GM19023 (cell line): Measurements from ENCODE around the gene SNCAIP.

Experiments used
- ATAC-seq: cut with Tn5 transposase; IDR thresholded peaks from one replicate; pipeline ENCODE4 v1.9.1; 2021; ENCODE audit warnings: mild to moderate bottlenecking, moderate library complexity; ENCODE audit not compliant: unreplicated experiment

SNCAIP gene

DNA sequence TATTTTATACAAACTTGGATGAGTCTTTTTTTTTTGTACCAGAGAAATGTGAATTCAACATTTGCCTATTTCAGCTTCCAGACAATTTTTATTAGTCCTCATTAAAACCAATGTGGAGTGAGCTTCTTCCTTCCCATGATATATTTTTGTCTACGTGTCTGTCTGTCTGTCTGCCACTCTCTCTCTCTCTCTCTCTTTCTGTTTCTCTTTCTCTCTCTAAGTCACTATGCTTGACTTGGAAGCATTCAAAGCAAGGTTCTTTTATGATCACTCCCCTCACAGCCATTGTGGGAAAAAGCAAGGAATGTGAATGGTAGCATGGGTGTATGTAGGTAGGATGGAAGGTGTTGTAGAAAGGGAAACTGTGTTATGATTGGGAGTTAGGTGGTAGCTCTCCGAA lies 80.2 kb downstream of the SNCAIP start:
- no peak for ATAC-seq

DNA sequence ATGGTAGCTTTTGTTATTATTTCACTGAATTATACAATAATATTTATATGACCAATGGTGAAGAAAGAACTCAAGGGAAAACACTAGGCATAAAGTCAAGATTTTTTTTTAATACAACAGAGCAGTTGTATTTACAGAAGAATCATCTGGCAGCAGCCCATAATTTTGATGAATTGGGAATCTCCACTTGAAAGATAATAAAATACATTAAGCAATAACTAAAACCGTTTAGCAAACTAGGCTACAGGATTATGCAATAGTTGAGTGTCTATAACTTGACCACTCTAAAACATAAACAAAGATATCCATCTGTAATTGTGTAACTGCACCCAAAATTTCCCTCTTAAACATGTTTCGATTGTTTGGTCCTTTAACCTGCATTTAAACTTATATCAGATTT lies 80.8 kb downstream of the SNCAIP start:
- no peak for ATAC-seq

DNA sequence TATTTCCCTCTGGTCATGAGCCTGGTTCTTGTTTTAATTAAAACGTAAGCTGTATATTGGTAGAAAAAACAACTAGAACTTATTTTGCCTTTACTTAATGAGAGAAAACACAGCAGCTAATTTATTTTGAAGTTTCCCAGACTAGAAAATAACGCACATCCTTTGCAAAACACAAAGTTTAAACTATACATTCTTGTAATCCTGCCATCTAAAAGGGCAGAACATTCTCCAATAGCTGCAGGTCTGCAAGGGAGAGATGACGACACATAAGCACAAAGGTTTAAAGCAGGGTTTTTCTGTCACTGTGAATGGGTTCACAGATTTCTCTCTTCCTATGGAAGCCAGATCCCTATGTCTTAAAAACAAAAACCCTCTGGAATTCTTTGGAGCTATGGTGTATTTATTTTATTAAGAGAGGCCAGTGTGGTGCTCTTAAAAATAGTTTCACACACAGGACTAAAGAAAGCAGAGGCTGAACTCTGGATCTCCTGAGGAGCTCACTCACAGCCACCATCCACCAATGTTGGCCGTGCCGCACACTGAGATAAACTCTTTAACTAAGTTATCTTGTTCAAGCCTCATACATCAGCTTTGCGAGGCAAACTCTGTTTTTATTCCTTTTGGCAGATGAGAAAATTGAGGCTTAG lies 82.4 kb downstream of the SNCAIP start:
- ATAC-seq: no peak

DNA sequence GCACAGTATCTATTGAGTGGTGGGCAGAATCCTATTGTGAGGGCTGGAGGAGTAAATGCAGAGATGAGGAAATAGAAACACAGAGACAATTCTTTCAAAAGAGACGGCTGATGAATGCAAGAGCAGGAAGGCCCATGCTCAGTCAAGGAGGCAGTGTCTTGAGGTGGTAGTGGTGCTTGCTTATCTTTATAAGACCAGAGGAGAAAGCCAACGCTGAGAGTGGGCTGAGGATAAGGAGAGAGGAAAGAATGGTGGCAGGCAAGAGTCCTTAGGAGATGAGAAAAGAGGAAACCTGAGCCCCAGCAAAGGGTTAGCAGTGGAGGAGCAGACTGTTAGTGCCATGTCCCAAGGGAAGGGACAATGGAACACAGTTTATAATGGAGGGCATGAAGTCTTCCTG lies 86.0 kb downstream of the SNCAIP start:
- no peak for ATAC-seq

DNA sequence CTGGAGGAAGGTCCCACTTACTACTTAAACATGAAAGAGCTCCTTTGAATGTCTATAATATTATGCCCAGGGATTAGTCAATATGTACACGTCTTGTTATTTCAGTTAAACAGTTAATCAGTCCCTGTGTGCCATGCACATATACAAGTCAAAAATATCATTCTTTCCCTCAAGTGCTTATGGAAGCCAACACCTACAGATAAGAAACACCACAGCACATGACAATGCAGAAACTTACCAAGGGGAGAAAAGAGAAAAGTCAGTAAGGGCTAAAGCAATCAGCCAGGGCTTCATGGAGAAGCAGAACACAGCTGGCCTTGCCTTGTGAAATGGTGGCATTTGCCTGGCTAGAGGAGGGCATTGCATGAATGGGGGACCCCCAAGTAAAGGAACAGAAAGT lies 88.3 kb downstream of the SNCAIP start:
- no peak for ATAC-seq

DNA sequence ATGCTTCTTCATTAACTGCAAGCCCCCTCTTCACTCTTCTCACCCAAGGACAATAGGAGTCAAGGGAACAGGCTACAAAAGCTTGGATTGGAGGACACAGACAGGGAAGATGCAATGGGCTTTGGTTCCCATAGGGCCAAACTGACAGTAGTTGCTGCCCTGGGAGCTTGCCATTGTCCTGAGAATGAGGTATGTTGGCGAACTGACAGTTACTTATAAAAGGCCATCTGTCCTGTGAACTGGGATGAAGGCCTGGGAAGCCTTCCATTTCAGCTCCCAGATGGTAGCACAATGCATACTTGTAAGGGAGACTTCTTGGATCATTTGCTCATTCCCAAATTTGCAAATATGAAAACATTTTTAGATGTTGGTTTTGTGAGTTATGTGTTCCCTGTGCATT lies 88.9 kb downstream of the SNCAIP start:
- no peak for ATAC-seq

DNA sequence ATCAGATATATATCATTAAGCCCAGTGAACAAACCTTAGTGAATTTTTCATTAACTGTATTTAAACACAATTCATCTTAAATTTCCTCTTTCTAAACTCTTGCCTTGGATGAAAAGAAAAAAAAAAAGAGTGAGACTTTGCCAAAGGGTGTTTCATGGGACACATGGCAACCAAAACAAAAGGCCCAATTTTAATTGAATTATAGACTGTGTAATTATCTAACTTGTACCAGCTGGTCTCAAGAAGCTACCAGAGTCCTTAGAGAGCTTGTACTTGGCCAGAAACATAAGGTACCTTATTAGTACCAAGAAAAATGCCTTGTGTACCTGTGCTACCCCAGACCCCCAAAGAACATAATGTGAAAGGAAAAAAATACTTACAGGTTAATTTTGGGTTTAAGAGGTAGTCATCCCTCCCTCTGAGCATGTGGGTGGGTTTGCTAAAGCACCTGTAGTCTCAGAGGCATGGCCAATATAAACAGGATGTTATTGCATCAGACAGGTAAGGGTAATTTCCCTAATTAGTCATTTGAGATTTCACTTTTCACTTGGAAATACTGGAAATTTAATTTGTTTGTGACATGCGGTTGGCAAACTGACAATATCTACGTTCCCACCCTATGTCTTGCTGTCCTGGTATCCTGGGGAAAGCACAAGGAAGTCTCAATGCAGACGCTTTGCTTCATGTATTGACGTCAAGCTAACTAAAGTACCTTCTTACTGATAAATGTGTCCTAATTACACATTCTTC lies 90.1 kb downstream of the SNCAIP start:
- no peak for ATAC-seq

DNA sequence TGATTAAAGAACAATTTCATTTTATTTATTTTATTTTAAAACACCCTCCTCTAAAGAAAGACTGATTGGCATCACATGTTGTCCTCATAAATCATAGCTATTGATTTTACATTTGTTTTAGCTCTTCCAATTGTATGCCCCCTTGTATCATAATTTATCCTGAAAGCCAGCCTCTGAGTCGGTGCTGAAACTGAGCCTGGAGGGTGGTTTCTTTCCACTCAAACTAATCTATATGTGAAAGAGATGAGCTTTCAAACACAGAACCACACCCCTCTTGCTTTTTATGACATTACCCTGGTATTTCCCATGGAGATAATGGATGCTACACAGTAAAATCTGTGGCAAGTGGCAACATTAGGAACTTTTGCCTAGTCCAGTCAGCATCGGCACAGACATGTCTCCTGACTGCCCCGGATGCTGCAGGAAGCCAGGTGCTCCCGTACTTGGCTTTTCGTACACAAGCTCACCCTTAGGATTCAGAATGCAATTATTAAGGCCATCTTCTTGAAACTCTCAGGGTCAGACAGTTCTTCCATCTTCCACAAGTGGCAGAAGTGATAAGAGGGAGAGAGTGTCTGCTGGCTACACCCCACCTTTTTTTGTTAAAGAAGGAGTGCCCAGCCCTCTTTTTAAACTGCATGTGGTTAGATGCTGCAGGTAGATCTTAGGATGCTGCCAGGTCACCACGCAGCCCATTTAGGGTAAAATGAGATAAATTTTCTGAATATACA lies 91.1 kb downstream of the SNCAIP start:
- ATAC-seq: no peak

DNA sequence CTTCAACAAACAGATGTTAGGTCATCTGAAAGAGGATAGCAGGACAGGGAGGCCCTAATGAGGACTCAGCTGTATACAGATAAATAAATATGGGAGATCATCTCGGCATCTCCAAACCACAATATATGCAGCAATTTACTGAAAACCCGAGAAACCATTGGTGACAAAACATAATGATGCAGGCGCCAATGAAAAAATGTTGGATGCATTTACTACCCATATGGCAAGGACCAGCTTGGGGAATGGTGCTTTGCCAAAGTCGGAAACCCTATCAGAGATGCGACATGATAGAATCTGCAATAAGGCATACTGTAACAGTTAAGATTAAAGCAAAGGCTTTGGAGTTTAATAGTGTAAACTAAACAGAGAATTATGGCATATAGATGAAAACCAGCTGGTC lies 92.0 kb downstream of the SNCAIP start:
- ATAC-seq: no peak

DNA sequence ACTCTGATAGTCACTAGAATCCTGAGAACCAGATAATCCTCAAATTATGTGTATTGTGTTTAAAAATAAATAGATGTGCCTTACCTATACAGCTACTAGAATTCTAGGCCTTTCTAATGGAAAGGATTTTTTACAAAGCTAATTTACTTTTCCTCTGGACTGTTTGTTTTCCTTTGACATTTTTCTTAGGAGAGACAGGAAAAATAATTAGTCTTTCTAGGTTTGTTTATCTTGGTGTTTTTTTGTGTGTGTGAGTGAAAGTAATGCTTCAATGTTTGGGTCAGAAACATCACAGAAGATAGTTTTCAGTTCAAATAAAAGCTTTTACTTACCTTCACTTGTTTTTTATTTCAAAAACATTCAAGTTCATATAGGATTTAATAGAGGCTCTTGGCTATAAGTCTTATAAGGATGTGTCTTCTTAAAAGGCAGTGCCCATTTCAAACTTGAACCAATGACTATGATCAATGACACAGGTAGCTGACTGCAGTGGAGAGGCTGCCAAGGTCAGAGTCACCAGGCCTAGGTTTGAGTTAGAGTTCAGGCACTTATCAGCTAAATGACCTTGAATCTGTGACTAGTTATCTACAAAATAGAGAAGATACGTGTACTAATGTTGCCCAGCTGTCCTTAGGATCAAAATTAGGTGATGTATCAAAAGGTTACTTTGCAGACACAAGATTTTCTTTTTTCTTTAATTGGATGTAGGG lies 92.8 kb downstream of the SNCAIP start:
- no peak for ATAC-seq

DNA sequence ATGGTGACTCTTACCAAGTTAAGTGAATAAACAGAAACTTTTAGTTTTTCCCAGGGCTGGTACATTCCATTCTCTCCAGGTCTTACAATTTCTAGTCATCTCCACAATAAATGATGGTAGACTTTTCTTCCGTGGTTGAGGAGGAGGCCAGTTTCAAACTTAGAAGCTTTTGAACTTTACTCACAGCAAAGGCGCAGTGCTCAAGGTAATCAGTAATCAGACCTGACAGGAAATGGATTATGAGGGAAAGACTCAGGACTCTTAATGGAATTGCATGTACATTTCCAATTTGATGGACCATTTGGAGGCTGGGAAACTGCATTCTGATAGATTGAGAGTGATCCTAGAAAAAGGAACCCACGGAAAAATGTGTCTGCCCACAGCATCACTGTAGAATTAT lies 93.7 kb downstream of the SNCAIP start:
- no peak for ATAC-seq

DNA sequence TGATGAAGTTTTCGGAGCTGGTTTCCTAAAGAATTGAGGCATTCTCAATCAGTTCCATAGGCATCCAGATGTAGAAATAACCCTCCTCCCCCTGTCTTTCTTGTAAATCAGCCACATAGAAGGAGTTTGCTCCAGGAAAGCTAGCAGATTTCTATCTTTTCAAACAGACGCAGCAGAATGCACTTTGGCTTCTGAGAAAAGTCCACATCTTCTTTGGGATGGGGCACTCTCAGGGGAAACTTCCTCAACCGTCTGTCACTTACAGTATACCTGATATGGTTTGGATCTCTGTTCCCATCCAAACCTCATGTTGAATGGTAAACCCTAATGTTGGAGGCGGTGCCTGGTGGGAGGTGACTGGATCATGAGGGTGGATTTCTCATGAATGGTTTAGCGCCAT lies 94.1 kb downstream of the SNCAIP start:
- no peak for ATAC-seq

DNA sequence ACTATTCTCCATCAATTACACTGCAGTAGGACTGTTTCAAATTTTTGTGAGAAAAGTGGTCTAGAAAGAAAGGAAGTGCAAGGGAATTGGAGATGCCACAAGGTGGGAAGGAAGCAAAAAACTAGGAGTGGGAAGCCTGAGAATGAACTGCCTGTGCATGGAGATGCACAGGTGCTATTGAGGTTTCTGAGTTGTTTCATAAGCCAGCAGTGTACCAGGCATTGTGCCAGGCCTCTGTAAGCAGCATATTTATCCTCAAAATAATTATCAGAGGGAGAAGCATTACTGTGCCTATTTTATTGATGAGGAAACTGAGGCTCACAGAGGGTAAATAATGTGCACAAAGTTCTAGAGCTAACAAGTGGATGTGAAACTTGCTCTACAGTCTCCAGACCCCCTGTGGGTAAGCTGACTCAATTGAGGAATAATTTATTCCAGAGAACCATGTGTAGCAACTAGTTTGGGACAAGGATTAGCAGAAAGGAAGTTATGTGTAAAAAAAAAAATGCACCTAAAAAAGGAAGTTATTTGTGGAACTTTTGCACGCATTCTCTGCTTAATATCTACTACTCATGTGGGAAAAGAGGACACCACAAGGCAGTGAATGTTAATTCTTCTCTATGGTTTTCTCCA lies 96.7 kb downstream of the SNCAIP start:
- no peak for ATAC-seq

DNA sequence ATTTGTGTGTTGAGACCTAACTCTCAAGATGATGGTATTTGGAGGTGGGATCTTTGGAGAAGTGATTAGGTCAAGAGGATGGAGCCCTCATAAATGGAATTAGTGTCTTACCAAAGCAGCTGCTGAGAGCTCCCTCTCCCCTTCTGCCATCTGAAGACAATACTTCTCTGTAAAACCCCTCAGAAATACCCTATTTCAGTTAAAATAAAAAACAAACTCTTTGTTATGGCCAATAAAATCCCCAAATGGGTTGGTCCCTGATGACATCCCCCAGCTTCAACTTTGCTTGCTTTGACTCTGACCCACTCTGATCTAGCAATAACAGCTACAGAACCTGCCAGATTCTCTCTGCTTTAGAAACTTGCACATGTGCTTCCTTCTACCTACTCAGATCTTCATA lies 100.9 kb downstream of the SNCAIP start:
- ATAC-seq: peak; percentile 39

DNA sequence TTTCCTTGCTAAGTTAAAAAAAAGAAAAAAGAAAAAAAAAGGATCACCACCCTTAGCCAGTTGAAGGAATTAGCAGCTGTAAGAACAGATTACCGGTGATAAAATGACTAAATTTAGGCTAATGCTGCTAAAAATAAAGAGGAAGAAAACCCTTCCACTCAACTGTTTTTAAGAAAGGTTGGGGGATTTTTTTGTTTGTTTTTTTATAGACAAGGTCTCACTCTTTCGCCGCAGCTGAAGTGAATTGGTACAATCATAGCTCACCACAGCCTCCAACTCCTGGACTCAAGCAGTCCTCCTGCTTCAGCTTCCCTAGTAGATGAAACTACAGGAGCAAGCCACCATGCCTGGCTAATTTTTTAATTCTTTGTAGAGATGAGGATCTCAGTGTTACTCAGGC lies 101.7 kb downstream of the SNCAIP start:
- ATAC-seq: no peak

DNA sequence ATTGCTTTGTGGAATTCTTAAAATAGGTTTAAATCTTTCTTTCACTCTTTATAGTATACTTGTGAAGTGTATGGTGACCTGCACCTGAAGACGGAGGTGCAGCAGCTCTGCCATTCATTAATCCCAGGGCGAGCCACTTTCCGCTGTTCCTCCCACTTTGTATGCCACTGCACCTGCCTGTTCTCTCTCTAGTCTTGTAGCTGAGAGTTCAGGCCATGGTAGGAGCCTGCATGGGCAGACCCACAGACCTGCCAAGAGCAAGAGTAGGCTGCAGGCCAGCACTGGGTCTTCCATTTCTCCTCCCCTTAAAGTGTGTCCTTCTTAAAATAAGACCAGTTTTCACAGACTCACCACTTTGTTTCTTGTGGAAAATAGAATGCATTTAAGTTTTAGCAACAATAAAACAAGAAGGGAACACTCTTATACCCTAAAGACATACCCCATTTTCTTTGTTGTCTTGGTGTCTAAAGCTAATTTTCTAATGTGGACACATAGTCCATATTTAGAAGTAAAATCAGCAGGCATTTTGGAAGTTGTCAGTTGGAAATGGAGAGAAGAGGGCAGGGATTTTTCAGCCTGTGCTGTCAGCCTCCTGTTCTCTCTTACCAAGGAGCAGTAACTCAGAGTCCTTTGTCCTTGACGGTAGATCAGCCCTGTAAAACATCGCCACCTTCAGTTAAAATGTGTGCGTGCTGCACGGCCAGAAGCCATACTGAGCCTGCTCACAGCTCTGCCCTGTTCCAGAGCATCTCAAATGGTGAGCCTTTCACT lies 103.2 kb downstream of the SNCAIP start:
- peak; percentile 81 for ATAC-seq

DNA sequence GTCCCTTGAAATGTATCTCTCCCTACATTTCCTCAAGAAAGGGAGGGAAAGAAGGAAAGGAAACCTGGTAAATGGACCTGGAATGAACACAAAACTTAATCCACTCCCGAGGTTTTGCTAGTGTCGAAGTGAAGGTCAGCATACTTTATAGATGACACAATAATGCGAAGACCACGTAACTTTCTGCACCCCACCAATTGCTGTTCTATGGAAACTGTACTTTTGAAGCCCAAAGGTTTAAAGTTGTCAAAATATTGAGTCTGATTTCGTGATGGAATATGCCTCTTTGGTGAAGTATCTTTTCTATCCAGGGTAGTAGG lies 103.7 kb downstream of the SNCAIP start:
- ATAC-seq: no peak

DNA sequence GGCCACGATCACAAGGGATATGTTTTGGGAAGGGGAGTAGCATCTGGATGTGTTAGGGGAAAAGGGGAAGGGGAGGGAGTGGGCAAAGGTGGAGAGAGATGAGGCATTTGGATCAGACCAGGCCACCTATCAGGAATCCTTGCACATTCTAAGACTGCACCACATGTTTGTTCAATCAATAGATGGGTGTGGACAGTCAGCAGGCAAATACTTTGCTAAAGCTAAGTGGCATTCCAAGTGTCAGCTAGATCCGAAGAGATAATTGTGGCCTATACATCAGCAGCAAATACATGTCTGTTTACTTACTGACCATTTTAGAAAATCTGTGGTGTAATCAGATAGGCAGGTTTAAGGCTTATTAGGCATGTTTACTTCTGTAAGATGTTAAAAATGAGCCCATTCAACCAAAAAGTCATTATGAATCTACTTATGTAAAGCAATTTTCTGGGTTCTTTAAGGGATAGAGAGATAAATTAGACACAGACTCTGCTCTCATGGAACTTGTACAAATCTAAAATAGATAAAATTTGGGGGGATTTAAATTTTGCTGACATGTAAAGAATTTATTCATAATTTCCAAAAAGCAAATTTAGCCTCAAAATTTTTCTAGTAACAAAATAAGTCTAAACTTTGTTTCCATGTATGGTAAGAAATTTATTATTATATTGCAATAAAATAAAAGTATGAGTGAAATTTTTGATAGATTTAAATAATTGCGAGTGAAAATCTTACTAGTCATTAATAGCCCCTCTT lies 107.3 kb downstream of the SNCAIP start:
- no peak for ATAC-seq

DNA sequence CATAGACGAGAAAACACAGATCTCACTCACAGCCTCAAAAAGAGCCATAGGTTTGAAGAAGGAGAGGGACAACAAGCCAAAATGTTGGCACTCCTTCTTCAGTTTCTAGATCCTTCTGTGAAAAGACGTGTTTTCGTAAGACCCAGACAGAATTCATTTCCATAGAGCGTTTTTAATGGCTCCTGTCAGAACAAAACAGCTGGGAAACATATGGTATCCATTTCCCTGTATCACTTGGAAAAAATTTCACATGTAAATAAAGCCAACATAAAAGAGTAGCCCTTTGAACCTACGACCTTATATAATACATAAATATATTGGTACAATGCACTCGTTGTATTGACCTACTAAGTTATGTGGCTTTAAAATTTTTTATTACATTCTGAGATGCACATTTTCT lies 108.1 kb downstream of the SNCAIP start:
- ATAC-seq: no peak
